Activated CD8-positive, alpha-beta memory T cell treated with anti-CD3 and anti-CD28 coated beads, Interleukin-2, amount 50 U/mL, for 24 hours (primary cell): ENCODE results near the gene PRKAG2.
A peak's percentile ranks its signal among the peaks of the same experiment; 100 is the strongest.
"Not testable (repeated sequence)": the region's sequence is repeated elsewhere in the genome, so short reads cannot be mapped to it uniquely, and the experiment has no call there.

Experiments
- DNase-seq: peaks from one replicate; pipeline ENCODE4 v3.0.0-alpha.2; 2020; ENCODE audit errors: extremely low read depth

Gene PRKAG2

DNA sequence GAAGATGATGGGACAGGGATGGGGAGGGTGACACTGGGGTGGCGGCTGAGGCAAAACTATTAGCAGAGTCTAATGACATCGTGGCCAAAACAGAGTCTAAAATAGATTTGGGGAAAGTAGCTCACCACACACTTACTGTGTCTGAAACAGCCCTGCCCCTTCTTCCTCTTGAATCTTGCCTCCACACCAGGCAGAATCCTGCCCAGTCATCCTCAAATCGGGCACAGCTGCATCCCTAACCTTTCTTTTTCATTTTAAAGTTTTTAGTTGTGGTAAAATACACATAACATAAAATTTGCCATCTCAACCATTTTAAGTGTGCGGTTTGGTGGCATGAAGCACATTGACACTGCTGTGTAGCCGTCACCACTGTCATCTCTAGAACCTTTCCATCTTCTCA, 90.0 kb downstream of the PRKAG2 start:
- DNase-seq, result no peak

DNA sequence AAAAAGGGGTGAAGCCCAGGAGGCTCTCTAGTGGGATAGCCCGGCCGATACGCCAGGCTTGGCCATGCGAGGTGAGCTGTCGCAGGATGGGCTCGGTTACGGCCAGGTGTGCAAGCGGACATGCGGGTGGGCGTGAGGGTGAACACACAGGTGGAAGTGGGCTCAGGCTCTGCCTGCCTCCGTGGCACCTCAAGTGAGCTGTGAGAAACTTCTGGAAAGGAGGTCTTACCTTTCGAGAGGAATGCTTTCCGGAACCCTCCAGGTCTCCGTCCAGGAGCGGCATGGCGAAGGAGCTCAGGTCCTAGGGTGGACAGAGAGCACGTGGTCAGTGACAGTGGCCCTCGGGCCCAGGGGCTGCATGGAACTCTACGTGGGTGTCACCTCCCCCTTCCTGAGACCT, 90.7 kb downstream of the PRKAG2 start:
- no peak for DNase-seq

DNA sequence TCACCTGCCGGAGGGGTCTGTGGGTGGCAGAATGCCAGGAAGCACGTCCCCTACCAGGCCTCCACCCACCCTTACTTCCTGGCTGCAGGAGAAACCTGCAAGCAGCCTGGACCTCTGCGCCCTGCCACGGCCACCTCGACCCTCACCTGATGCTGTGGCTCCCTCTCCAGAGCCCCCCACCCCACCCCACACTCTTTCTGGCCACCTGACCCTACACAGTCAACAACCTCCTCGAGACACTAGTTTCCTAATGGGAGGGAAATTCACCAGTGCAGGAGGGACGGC, 91.3 kb downstream of the PRKAG2 start:
- no peak for DNase-seq

DNA sequence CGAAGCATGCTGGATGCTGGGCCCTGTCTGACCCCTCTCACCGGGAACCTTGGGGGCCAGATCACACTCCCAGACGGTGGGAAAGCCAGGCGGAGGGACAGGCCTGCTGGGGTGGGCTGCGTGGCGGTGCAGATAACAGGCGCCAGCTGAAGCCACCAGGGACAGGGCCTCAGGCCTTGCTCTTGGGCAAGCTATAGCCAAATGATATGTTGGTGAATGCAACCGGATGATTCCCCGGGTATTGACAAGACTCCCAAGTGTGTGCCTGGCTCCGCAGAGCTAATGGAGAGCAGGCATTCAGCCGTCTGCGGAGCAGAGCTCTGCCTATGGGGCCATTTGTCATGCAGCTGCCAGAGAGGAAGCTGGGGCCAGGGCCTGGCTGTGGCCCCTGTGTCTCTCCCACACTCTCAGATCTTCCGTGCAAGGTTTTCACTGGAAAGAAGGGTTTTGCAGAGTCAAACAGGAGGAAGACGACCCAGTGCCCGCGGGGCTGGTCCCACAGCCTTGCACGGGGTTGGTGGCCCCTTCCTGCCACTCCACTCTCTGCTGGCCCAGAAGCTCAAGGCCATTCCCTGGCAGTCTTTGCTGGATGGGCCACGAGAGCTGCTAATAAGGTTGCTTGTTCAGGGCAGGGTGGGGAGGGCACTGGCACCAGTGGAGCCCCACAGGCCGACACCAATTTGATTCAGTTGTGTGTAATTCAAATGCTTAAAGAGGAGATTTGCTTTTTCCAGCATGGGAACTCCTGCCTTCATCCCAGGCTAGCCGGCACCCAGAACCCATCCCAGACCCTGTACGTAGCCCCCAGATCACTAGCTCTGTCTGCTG, 91.8 kb downstream of the PRKAG2 start:
- DNase-seq, result no peak

DNA sequence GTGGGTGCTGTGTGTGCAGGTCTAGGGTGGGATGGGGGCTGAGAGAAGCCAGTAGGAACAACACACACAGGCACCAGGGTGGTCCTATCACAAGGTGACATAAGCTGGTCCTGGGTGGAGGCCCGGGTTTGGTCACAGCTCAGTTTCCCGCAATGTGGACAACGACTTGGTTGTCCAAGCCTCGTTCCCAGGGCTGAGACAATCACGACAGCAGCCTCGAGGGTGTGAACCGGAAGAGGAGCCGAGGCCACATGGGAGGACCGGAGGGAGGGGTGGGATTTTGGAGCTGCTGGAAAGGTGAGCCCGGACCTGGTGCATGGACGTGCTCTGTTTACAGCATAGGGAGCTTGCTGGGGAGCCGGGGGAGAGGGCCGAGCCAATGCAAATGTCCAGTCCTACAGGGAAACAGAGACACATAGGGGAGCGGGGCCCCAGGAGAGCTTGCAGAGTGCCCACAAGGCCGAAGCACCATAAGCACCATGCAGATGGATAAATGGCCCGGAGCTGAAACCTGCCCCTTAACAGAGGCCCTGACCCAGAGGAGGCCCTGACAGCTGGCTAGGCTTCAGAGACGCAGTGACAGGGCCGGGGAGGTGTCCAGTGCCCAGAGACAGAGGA, 92.8 kb downstream of the PRKAG2 start:
- no peak for DNase-seq

DNA sequence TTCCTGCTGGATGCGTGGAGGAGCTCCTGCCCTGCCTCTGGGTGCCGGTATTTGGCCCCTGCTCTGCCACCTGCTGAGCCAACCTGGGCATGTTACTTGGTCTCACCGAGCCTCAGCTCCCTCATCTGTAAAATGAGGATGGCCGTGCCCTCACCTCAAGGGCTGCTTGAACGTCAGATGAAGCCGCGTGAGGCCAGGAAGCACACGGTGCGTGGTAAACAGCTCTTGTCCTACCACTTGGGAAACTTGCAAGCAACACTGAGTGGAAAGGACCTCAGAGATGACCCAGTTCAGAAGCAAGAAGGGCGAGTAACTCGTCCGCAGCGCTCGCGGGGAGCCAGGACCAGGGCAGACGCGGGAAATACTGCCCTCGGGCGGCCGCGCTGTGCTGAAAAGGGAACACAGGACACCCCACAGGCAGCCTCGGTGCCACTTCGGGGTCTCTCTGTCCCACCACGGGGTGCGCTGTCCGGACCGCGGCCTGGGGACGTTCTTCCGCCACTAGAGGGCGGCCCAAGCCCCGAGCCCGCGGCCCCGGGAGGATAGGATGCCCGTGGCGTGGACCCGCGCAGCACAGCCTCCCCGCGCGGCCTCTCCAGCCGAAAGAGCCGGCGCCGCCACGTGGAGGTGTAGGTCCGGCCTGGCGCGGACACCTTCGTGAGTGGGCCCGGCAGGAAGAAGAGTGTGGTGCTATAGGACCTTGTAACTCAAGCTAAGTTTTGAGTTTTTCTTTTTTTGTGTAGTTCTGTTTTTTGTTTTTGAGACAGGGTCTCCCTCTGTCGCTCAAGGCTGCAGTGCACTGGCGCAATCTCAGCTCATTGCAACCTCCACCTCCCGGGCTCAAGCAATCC, 94.1 kb downstream of the PRKAG2 start:
- DNase-seq, result peak; percentile 38

DNA sequence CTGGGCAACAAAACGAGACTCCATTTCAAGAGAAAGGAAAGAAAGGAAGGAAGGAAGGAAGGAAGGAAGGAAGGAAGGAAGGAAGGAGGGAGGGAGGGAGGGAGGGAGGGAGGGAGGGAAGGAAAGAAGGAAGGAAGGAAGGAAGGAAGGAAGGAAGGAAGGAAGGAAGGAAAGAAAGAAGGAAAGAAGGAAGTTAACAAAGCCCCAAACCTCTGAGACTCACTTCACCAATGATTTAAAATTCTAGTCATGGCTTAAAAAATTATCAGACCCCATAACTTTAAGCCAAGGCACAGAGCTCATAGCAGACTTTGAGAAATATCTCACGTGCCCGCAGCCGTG, 94.7 kb downstream of the PRKAG2 start:
- DNase-seq, result not testable (repeated sequence)

DNA sequence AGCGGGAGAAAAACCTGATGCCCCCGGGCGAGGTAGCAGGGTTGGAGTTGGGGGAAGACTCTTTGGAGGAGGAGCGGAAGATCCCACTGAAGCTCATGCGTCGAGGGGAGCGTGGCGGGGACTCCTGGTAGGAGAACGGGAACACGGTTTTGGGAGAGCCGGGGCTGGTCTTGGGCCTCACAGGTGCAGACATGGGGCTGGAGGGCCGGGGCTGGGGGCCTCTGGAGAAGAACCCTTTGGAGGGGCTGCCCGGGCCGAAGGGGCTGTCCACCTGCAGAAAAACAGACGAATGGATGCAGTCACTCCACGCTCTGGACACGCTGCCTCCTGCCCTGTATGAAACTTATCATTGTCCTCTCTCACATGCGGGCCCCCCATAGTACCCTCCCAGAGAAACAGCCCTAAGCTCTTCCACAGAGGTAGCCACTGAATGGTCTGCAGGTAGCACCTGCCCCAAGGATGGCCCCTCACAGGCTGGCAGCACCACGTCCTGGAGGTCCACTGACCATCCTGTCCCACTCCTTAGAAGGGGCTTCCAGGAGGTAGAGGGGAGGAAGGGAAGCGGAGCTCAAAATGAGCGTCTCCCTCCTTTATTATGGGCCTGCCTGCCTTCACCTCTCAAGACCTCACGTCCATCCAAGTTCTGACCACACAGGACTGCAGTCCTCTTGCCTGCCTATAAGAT, 95.6 kb downstream of the PRKAG2 start:
- DNase-seq, result no peak

DNA sequence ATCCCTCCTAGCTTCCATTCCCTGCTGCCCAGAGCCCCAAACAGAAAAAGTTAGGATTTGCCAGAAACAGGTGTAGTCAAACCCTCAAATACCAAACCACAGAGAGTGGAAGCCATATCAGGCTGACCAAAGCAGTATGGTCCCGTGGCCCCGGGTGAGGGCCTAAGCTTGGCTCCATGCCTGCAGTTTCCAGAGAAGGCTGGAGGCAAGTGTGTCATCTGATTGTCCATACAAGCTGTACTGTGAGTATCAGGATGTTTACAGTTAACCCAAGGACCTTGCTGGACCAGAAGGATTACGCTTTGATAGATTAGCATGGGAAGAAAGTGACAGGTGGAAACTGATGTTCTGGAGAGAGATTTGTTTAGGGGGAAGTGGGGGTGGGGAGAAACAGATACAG, 96.3 kb downstream of the PRKAG2 start:
- no peak for DNase-seq

DNA sequence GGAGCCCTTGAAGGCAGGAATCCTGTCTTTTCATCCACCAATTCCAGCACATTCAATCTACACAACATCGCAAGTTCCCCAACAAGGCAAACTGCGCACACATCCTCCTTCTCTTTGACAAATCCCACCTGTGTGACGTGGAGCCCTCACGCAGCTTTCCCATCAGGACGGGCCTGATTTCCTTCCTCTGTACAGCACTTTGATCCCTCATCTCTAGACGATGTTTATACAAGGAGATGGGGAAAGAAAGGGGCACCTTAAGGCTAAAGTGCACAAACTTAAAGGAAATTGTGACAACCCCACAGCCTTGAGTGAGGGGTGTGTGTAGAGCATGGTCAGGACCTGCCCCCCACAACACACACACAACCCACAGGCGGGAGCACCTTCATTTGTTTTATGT, 97.2 kb downstream of the PRKAG2 start:
- DNase-seq, result no peak

DNA sequence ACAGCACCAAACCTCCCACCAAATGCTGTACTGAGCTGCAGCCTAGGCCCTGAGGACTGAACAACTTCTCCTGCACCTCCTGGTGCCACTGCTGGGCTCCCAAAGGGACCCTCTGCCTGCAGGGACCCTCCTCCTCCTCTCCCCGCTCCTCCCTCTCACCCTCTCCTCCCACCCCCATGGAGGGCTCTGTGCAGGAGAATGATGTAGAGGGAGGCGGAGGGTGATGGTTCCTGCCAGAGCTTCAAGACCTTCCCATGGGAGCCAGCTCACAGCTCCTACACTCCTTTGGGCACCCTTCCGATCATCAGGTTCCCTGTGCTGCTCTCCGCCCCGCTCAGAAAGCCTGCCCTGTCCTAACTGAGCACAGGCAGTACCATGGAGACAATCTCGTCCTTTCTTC, 97.7 kb downstream of the PRKAG2 start:
- no peak for DNase-seq

DNA sequence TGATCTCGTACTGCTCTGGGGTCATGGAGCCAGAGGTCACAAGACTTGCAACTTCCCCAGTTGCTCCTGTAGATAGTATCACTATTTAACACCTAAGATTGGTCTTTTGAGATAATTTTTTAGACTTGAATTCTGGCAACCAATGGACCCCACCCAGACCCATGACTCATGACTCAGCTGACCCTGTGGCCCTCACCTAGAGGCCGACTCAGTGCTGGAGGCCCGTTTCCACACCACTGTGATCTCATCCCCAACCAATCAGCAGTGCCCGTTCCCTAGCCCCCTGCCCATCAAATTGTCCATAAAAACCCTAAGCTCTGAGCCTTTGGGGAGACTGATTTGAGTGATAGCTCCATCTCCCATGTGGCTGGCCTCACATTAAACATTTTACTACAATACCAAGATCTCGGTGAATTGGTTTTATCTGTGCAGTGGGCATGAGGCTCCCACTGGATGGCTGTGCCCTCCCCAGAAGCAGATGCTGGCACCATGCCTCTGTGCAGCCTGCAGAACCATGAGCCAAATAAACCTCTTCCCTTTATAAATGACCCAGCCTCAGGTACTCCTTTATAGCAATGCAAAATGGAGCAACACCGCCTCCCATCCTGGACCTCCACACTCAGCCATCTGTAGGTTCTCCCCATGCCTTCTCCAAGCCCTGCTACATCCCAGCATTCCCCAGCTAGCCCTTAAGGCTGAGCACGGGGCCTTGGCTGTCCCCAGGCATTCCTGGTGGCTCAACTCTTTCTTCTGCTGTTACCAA, 98.8 kb downstream of the PRKAG2 start:
- no peak for DNase-seq

DNA sequence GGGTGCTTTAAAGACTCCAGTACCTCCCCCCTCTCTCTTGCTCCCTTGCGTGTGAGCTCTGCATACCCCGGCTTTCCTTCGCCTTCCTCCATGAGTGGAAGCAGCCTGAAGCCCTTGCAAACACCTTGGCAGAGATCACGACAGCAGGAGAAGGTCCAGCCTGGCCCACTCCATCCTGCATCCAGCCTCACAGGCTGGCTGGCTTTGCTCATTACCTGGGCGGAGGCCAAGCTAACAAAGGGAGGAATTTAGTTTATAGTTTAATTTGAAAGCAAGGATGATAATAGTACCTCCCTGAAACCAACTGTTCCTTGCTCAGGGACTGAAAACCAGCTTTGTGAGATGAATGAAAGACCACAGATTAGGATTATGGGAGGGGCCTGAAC, 99.4 kb downstream of the PRKAG2 start:
- no peak for DNase-seq

DNA sequence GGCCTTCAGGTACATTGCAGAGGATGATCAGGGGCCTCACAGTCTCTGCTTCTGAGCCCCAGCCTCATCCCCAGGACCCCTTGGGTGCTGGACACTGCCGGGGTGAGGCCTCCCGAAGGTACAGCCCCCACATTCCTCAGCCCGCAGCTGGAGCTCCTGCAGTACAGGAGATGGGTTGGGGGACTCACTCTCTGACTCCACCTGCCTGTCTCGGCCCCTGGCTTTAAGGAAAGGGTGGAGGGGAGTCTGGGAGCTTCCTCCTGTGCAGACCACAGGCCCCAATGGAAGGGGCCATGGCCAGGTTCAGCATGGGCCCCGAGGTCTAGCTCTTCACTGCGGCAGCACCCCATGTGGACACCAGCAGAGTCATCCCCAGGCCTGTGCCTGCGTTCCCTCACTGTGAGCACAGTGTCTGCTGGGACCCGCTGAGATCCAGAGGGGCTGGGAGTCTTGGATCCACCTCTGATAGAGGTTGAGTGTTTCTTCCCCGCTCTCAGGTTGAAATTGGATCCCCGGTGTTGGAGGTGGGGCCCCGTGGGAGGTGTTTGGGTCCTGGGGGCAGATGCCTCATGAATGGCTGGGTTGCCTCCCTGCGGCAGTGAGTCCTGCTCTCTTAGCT, 99.9 kb downstream of the PRKAG2 start:
- DNase-seq, result no peak

DNA sequence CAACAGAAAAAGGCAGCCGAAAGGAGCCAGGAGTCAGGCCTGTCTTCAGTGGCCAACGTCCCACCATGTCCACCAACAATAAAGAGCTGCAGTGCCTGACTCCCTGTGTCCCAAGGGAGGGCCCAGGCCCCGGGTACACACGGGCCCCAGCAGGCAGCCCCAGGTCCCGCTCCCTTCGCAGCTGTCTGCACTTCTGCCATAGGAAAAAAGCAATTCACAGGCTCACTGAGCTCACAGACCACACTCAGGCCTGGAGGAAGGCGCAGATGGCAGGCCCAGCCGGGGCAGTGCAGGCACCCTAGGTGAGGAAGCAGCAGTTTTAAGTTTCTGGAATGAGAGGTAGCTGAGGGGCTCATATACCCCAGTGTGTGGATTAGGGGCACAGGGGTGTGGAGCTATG, 100.5 kb downstream of the PRKAG2 start:
- no peak for DNase-seq

DNA sequence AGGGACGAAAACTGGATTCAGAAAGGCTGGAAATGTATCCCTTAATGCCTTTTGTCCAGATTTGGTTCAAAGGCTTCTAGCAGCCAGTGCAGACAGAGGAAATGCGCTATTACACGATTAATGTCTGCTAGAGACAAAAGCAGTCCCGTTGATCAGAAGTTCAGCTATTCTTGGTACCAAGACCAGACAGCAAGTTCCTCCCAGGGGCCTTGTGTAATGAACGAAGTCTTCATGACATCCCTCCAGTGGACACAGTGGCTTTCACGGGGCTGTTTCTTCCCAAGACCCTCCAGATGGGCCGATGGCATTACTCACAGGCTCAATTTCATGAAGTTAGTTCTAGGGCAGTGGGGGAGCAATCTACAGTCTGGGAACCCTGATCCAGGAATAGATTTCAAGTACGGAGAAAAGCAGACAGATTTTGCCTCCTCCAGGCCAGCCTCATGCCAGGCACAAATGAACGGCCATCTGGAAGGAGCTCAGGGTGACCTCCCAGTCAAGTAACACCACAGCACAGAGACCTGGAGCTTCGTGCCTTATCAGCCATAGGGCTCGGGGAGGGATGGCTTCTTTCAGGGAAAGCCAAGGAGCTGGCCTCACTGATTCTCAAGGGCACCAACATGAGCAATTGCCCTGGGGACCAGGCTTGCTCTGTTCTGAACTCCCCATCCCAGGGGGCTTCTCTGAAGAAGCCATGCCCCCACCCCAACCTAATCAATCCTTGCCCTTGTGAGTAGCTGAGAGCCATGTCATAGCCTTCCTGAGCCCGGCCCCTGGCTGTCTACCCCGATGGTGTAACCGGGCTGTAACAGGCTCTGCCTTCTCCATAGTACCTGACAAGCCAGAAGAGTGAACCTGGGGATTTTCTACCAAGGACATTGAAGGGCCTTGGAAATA, 101.1 kb downstream of the PRKAG2 start:
- no peak for DNase-seq

DNA sequence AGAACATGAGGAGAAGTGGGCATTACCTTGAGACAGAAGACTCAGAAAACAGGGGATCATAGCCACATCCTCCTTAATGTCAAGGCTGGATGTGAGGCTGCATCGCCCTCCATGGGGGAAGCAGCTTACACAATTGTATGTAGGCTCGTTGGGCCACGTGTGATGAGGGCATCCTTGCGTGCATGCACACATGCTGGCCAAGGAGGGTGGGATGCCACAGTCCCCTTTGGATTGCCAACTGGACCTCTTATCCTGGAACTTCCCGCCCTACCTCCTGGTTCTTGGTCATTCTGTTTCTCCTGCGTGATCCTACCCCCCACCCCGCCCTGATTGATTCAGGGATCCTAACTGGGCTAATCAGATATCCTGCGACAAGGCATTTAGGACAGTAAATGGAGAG, 102.0 kb downstream of the PRKAG2 start:
- DNase-seq, result no peak

DNA sequence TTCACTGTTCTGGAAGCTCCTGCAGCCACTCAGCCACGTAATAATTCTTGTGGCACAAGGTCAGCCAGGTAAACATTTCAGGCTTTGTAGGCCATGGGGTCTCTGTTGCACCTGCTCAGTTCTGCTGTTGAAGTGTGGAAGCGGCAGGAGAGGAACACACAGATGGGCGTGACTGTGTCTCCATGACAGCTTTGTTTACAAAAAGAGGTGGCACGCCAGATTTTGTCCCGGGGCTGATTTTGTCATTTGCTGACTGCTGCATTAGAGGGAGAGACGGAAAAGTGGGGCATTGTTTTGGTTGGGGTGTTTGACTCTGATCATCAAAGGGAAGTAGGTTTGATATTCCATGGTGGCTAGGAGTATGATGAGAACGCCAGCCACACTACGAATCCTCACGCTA, 103.1 kb downstream of the PRKAG2 start:
- DNase-seq, result no peak

DNA sequence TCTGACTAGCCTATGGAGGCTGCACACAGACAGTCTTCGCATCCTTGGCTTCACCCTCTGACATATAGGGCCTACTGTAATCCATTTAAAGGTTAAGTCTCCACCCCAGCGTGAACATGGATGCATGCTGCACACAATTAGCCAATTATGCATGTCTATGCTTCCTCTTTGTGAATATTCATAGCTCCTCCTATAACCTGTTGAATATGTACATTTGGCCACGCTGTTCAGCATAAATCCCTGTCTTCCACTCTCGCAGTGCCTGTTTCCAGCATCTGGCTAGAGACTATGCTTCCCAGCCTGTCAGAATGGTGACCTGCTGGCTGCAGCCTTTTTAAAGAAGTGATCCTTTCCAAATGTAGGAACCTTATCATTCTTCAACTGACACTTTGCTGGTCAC, 106.7 kb downstream of the PRKAG2 start:
- no peak for DNase-seq

DNA sequence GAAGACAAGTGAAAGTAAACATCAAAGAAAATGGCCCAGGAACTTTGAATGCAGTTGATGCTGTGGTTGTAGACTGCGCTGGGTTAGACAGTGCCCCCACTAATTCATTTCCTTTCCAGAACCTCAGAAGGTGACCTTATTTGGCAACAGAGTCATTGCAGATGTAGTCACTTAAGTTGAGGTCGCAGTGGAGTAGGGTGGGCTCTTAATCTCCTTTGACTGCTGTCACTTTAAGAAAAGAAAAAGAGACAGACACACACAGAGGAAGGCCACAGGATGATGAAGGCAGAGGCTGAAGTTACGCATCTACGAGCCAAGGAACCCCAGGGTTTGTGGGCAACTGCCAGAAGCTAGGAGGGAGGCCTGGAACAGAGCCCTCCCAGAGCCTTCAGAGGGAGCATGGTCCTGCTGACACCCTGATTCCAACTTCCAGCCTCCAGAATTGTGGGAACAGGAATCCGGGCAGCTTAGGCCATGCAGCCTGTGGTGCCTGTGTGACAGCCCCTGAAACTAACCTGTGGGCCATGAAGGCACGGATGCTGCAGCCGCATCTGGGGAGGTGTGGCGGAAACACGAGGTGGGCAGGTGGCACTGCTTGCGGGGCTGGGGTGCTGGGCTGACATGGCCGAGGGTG, 107.6 kb downstream of the PRKAG2 start:
- no peak for DNase-seq
